Amniotic epithelial cell (primary cell): Measurements from ENCODE around the gene ANKRD17.
"Not testable (repeated sequence)": the region's sequence is repeated elsewhere in the genome, so short reads cannot be mapped to it uniquely, and the experiment has no call there.

ENCODE experiments used
- DNase-seq: peaks from one replicate; pipeline ENCODE4 v3.0.0-alpha.2; 2010; ENCODE audit warnings: low read depth

ANKRD17 gene

DNA sequence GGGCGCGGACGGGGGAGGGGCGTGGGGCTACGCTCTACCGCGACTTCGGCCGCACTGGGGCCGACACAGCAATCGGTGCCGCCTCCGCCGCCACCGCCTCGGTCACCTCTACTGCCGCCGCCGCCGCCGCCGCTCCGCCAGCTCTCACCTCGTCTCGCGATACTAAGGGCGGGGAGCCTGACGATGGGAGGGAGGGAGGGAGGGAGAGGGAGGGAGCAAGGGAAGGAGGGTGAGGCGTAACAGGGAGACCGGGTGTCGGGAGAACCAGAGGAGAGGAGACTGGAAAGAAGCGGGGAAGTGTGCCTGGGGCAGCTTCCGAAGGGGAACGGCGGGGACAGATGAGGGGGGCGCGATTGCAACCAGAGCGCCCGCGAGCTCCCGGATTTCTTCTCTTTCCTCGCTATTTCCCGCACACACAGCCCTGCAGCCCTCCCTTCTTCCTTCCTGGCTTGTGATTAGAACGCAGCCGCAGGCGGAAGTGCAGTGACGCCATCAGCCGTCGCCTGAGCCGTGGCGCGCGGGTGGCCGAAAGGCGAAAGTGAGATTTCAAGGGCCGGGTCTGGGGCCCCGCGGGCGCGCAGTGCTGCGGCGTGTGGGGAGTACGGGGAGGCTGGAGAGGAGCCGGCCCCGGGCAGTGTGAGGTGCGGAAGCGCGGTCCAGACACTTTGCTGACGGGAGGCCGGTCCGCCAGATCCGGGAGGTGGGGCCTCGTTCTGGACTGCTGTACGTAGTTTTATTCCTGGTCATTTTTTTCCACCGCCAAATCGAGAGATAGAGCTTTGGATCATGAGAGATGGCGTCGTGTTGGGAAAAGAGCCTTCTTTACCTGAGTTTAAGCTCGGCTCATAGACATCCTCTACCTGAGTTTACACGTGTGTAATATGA lies at the start of gene ANKRD17:
ANKRD17 (minus strand) TSS at position 113 of the 885 bp plus-strand sequence. CDS start 130 bp downstream, outside the sequence.
- DNase-seq = peak; percentile 91

DNA sequence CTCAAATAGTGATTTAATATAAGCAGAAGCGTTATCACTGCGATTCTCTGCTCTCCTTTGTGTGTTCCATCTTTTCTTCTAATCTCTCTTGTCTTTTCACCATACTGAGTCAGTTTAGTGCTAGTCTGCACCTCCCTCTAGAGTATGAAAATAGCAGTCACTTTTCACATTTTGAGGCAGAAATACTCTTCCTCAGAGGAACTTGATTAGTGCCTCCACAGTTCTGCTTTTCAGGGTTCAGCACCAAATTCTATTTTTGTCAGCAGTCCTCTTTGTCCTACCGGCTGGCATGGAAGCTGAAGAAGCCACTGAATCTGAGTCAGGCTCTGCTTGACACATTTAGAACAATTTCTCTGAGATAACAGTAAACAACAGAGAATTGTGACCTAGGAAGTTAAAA lies 49.7 kb upstream of the ANKRD17 start:
- peak; percentile 61 for DNase-seq

GRCh38 chr4:73303711-73304110 lies 45.1 kb upstream of the ANKRD17 start:
- DNase-seq = no peak

- DNase-seq = no peak
Measured at GRCh38 chr4:73299548-73300280, 41.1 kb upstream of the ANKRD17 start.

DNA sequence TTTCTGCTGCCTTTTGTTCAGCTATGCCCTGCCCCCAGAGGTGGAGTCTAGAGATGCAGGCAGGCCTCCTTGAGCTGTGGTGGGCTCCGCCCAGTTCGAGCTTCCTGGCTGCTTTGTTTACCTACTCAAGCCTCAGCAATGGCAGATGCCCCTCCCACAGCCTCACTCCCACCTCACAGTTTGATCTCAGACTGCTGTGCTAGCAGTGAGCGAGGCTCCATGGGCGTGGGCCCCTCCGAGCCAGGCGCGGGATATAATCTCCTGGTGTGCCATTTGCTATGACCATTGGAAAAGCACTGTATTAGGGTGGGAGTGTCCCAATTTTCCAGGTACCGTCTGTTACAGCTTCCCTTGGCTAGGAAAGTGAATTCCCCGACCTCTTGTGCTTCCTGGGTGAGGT lies 34.1 kb upstream of the ANKRD17 start:
- not testable (repeated sequence) for DNase-seq

DNA sequence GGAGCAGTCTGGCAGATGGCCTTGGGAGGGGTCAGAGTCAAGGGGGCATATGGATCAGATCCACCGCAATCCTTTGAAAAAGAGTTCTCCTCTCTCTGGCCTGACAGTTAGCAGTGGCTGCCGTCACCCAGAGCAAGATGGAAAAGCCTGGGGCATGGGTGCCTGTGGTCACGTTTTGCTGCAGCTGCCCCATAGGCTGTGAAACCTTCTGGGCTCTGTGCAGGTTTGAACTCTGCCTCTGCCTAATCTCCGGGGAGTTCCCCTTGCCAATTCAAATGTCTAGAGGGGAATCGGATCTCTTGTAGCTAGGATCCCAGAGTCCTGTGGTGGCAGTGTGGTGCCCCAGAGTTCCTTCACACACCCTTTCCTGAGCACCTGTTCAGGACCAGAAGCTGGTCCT lies 23.4 kb upstream of the ANKRD17 start:
- no peak for DNase-seq

GRCh38 chr4:73281396-73281795 lies 22.8 kb upstream of the ANKRD17 start:
- no peak for DNase-seq

GRCh38 chr4:73277201-73277600 lies 18.6 kb upstream of the ANKRD17 start:
- no peak for DNase-seq

DNA sequence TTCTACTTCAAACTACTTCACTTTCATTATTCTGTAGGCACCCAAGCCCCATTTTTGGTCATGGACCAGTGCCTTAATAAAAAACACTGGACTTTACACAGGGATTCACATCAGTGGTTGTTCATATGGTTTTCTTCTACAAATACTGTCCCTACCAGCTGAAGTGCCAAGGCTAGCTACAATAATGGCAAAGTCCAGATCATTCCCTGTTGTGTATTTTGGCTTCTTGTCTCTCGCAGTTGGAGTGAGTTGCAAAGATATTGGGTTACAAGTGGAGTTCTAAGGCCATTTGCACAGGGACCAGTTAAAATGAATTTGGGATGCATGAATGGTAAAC lies 16.7 kb upstream of the ANKRD17 start:
- DNase-seq = no peak

GRCh38 chr4:73272816-73273215 lies 14.2 kb upstream of the ANKRD17 start:
- DNase-seq = no peak

- DNase-seq = no peak
Measured at GRCh38 chr4:73267050-73267449, 8.5 kb upstream of the ANKRD17 start.

DNA sequence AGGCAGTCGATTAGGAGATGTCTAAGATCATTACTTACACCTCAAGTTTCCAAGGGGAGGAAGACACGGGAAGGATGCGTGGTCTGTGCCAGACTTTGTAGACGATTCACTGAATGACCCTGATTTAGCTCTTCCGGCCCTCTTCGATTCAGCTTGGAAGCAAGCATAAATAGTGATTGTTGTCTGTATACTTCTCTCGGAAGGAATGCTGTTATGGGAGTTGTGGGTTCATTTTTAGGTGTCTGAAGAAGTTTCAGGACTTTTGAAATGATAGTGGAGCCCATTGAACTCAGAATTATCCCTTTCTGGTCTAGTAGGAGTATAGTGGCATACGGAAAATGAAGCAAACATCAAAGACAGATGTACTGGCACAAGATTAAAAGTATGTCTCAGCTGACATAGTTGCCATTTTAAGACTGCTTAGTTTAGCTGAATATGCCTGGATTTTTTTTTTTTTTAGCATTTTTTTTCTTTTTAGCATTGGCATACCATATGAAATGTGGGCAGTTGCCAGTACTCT lies 1.0 kb upstream of the ANKRD17 start:
- no peak for DNase-seq

GRCh38 chr4:73258436-73258685 lies 237 bp downstream of the ANKRD17 start:
- DNase-seq = no peak

DNA sequence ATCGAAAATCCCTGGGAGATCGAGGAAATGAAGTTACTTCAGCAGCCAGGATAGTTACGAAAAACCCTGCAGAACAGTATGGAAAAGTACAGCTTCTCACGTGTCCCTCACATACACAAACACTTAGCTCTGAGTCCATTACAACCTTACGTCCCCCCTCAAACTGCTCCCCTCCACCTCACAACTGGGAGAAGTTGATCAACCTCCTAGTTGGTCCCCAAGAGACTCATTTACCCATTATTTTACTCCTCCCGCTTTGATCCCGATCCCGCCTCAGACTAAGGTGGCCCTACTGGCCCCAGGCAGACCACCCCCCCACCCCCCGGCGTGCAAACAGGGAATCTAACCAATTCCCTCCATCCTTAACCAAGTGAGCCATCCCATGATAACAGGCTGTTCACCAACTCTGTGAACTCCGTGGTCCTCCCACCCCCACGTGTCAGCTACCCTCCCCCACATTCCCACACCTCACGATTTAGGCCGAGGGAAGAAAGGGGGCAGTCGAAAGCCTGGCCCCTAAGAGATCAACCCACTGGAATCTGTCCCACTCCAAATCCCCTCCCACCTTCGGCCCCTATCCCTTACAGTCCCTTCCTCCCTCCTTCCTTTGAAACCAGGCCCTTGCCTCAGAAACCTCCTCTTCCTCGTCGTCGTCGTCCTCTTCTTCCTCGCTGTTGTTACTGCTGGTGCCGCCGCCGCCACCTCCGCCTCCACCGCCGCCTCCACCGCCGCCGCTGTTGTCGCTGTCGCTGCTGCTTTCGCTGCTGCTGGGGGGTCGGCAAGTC lies 755 bp downstream of the ANKRD17 start:
- peak; percentile 37 for DNase-seq

GRCh38 chr4:73257234-73257633 lies 1.4 kb downstream of the ANKRD17 start:
- DNase-seq = peak; percentile 85

GRCh38 chr4:73255847-73256246 lies 2.8 kb downstream of the ANKRD17 start:
- DNase-seq = not testable (repeated sequence)

DNA sequence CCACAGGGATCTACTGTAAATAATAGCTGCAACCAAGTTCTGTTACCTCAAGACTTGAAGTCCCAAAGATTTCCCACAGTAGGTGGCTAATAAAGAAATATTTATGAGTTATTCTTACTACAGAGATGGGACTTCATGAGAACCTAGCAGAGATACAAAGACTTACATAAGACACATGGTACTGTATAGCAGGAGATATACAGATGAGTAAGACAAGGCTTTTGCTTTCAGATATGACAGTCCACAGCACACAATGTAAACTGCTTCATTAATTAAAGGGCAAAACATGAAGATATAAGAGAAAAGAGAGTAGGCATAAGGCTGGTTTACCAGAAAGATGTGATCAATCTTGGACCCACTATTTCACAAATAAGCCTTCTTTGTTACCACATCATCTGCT lies 6.6 kb downstream of the ANKRD17 start:
- peak; percentile 35 for DNase-seq

DNA sequence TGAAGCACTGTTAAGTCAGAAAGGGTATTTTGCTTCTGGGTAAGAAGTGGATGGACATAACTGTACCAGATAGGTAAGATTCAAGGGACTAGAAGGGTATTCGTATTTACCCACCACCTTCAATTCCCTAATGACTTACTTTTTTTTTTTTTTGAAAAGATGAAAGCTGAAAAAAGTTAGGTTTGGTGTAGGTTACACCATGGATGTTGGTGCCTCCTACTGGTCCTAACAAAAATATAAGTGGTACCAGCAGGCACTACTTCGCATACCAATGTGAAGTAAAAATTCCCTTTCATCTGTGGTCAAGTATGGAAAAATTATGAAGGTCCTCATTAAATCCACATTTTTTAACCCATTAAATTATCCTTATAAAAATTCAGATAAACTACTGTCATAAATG lies 7.2 kb downstream of the ANKRD17 start:
- peak; percentile 21 for DNase-seq

- no peak for DNase-seq
Measured at GRCh38 chr4:73250642-73251041, 8.0 kb downstream of the ANKRD17 start.

- DNase-seq = no peak
Measured at GRCh38 chr4:73248821-73249220, 9.8 kb downstream of the ANKRD17 start.

DNA sequence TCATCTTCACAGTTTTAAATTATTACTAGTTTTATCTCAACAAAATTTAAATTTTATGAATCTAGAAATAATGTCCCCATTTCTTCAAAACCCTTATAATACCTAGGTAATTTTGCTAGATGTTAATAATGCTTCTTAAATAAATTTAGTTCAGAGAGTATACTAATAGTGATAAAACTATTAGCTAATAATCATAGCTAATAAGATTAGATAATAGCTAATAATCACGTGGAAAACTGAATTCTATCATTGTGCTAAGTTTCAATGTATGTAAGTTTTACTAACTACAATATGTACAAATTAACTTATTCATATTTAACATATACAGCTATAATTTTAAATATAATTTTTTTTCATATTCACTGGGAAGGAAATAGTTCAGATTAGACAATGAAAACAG lies 10.2 kb downstream of the ANKRD17 start:
- no peak for DNase-seq

GRCh38 chr4:73247100-73247499 lies 11.5 kb downstream of the ANKRD17 start:
- no peak for DNase-seq

GRCh38 chr4:73245955-73246354 lies 12.6 kb downstream of the ANKRD17 start:
- DNase-seq = no peak
